IPS DF 6.9 (cell line): ENCODE measurements around the gene KIR3DL1.
"Not testable (repeated sequence)": the region's sequence is repeated elsewhere in the genome, so short reads cannot be mapped to it uniquely, and the experiment has no call there.

Experiments used
- DNase-seq: peaks from one replicate; pipeline ENCODE4 v3.0.0-alpha.2; 2013; ENCODE audit warnings: low read depth, low spot score
- H3K27ac ChIP-seq: one replicate; pipeline ENCODE4 v1.5.1; 2013; ENCODE audit warnings: low read length, control low read depth
- H3K27me3 ChIP-seq: 2 replicates; pipeline ENCODE4 v1.6.1; 2013; ENCODE audit warnings: mild to moderate bottlenecking, low read length; ENCODE audit not compliant: control insufficient read depth, insufficient read depth
- H3K36me3 ChIP-seq: 2 replicates; pipeline ENCODE4 v1.6.1; 2013; ENCODE audit warnings: low read length; ENCODE audit not compliant: control insufficient read depth, insufficient read depth
- H3K4me1 ChIP-seq: 2 replicates; pipeline ENCODE4 v1.6.1; 2013; ENCODE audit warnings: low read length; ENCODE audit not compliant: control insufficient read depth, insufficient read depth
- H3K4me3 ChIP-seq: 2 replicates; pipeline ENCODE4 v1.5.1; 2013; ENCODE audit warnings: mild to moderate bottlenecking, low read length
- H3K9me3 ChIP-seq: 2 replicates; pipeline ENCODE4 v1.6.1; 2013; ENCODE audit warnings: low read length, inconsistent platforms; ENCODE audit not compliant: control insufficient read depth, insufficient read depth
- WGBS: extraction: QIAGEN DNeasy Blood & Tissue Kit; methylation state at CpG from one replicate; pipeline ENCODE4 v1.1.7; 2013; ENCODE audit warnings: mixed read lengths, missing lambda C conversion rate; ENCODE audit not compliant: insufficient read length, insufficient coverage; 5-methylcytosine and 5-hydroxymethylcytosine counted together

KIR3DL1 gene

DNA sequence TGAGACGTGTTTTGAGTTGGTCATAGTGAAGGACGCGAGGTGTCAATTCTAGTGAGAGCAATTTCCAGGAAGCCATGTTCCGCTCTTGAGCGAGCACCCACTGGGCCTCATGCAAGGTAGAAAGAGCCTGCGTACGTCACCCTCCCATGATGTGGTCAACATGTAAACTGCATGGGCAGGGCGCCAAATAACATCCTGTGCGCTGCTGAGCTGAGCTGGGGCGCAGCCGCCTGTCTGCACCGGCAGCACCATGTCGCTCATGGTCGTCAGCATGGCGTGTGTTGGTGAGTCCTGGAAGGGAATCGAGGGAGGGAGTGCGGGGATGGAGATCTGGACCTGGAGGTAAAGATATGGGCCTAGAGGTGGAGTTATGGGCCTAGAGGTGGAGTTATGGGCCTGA is at the start of gene KIR3DL1:
Gene KIR3DL1 (plus strand): TSS at position 218 of the 400 bp plus-strand sequence.
- not testable (repeated sequence) for DNase-seq, H3K27ac ChIP-seq, H3K4me1 ChIP-seq, H3K36me3 ChIP-seq, H3K27me3 ChIP-seq, H3K4me3 ChIP-seq
- no CpG with 5 or more reads among the region's 17 CpGs for WGBS
- H3K9me3 ChIP-seq: peaks cover 20% of the 10 kb centered on the region

DNA sequence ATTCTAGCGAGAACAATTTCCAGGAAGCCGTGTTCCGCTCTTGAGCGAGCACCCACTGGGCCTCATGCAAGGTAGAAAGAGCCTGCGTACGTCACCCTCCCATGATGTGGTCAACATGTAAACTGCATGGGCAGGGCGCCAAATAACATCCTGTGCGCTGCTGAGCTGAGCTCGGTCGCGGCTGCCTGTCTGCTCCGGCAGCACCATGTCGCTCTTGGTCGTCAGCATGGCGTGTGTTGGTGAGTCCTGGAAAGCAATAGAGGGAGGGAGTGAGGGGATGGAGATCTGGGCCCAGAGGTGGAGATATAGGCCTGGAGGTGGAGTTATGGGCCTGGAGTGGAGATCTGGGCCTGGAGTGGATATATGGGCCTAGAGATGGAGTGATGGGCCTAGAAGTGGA is 46.6 kb upstream of the KIR3DL1 start, which contains the start of gene KIR2DL1:
Gene KIR2DL1 (plus strand): TSS at position 148 of the 400 bp plus-strand sequence. CDS start 58 bp downstream, at position 206.
- not testable (repeated sequence) for H3K4me3 ChIP-seq, H3K36me3 ChIP-seq, H3K9me3 ChIP-seq, H3K27ac ChIP-seq, H3K27me3 ChIP-seq, H3K4me1 ChIP-seq, DNase-seq
- no CpG with 5 or more reads among the region's 15 CpGs for WGBS

DNA sequence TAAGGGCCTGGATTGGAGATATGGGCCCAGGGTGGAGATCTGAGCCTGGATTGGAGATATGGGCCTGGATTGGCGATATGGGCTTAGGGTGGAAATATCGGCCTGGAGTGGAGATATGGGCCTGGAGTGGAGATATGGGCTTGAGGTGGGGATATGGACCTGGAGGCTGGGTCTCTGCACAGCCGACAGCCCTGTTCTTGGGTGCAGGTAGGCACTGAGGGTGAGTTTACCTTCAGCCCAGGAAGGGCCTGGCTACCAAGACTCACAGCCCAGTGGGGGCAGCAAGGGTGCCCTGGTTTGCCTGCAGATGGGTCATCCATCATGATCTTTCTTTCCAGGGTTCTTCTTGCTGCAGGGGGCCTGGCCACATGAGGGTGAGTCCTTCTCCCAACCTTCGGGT is 45.8 kb upstream of the KIR3DL1 start:
- no CpG with 5 or more reads among the region's 4 CpGs for WGBS
- not testable (repeated sequence) for H3K4me3 ChIP-seq, H3K27me3 ChIP-seq, H3K36me3 ChIP-seq, H3K27ac ChIP-seq, DNase-seq, H3K4me1 ChIP-seq, H3K9me3 ChIP-seq

DNA sequence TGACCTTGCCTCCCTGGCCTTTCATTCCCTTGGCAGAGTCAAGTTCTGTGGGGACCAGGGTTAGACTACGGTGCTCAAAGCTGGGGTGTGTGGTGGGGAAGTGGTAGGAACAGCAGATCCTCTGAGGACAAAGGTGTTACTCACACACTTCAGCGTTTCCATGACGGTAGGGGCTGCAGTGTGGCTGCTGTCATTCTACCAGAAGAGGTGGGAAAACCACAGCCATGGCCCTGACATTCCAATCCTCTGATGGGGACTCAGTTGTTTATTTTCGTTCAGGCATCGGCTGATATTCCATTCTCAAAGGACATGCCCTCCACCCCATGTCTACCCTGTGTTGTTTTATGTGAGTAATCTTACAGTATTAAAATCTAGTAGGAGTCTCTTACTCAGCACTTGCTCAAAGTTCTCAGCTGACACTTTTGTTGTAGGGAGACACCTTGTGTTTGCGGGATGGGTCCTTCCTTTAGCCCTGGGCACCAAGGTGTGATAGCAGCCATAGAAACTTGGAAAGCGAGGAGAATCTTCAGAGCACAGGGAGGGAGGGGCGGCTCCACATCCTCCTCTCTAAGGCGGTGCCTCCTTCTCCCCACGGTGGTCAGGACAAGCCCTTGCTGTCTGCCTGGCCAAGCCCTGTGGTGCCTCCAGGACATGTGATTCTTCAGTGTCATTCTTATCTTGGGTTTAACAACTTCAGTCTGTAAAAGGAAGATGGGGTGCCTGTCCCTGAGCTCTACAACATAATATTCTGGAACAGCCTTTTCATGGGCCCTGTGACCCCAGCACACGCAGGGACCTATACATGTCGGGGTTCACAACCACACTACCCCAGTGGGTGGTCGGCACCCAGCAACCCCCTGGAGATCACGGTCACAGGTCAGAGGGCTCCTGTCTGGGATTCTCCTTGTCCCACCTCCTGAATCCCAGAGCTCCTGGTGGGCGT is 45.0 kb upstream of the KIR3DL1 start:
- not testable (repeated sequence) for H3K27ac ChIP-seq, H3K4me3 ChIP-seq, DNase-seq, H3K27me3 ChIP-seq, H3K9me3 ChIP-seq, H3K4me1 ChIP-seq, H3K36me3 ChIP-seq
- no CpG with 5 or more reads among the region's 15 CpGs for WGBS

DNA sequence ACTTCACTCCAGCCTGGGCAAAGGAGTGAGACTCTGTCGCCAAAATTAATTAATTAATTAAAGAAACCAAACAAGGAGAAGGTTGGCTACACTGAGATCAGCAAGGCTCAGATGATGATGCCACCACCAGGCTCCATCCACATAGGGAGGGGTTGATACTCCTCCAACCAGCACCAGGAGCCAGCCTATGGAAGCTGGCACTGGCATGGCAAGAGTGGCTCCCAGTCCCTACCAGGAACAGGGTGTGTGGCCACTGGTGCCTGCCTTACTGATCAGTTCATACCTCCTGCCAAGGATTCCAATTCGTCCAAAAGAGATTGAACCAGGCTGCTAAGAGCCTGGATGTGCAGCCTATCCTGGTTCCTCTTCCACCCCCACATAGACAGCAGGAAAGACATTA is 43.6 kb upstream of the KIR3DL1 start:
- DNase-seq, H3K27ac ChIP-seq, H3K27me3 ChIP-seq, H3K4me1 ChIP-seq, H3K4me3 ChIP-seq, H3K9me3 ChIP-seq, H3K36me3 ChIP-seq: not testable (repeated sequence)
- no CpG with 5 or more reads among the region's 2 CpGs for WGBS

DNA sequence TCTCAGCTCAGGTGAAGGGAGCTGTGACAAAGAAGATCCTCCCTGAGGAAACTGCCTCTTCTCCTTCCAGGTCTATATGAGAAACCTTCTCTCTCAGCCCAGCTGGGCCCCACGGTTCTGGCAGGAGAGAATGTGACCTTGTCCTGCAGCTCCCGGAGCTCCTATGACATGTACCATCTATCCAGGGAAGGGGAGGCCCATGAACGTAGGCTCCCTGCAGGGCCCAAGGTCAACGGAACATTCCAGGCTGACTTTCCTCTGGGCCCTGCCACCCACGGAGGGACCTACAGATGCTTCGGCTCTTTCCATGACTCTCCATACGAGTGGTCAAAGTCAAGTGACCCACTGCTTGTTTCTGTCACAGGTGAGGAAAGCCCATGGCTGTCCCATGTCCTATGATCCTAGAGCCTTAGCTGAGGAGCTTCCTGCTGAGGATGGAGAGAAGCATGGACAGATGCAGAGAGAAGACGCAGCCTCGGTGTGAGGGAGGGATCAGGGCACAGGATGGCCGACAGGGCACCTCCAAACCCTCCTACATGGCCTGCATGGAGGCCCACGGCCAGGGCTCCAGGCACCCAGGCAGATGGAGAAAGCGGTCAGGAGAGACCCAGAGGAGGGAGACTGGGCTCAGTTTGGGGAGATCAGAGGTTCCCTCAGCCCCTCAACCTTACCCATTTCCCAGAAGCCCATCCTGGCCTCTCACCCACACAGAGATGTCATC is 41.0 kb upstream of the KIR3DL1 start:
- DNase-seq, H3K9me3 ChIP-seq, H3K36me3 ChIP-seq, H3K27ac ChIP-seq, H3K4me1 ChIP-seq, H3K4me3 ChIP-seq, H3K27me3 ChIP-seq: not testable (repeated sequence)
- no CpG with 5 or more reads among the region's 12 CpGs for WGBS

DNA sequence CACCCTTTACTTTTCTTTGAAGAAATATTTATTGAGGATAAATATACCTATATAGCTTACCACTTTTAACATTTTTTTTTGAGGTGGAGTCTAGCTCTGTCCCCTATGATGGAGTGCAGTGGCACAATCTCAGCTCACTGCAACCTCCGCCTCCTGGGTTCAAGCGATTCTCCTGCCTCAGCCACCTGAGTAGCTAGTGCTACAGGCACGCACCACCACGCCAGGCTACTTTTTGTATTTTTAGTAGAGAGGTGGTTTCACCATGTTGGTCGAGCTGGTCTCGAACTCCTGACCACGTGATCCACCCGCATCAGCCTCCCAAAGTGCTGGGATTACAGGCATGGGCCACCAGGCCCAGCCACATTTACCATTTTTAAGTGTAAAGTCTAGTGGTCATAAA is 40.4 kb upstream of the KIR3DL1 start:
- not testable (repeated sequence) for H3K4me1 ChIP-seq, H3K9me3 ChIP-seq, H3K27ac ChIP-seq, H3K36me3 ChIP-seq, H3K27me3 ChIP-seq, H3K4me3 ChIP-seq, DNase-seq
- no CpG with 5 or more reads among the region's 8 CpGs for WGBS

DNA sequence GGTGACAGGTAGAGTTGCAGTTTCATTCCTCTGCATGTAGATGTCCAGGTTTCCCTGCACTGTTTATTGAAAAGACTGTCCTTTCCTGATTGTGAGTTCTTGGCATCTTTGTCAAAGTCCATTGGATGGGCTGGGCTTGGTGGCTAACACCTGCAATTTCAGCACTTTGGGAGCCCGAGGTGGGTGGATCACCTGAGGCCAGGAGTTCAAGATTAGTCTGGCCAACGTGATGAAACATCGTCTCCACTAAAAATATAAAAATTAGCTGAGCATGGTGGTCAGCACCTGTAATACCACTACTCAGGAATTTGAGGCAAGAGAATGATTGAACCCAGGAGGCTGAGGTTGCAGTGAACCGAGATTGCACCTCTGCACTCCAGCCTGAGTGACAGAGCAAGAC is 38.4 kb upstream of the KIR3DL1 start:
- H3K4me3 ChIP-seq, DNase-seq, H3K9me3 ChIP-seq, H3K27me3 ChIP-seq, H3K36me3 ChIP-seq, H3K4me1 ChIP-seq, H3K27ac ChIP-seq: not testable (repeated sequence)
- no CpG with 5 or more reads among the region's 4 CpGs for WGBS

DNA sequence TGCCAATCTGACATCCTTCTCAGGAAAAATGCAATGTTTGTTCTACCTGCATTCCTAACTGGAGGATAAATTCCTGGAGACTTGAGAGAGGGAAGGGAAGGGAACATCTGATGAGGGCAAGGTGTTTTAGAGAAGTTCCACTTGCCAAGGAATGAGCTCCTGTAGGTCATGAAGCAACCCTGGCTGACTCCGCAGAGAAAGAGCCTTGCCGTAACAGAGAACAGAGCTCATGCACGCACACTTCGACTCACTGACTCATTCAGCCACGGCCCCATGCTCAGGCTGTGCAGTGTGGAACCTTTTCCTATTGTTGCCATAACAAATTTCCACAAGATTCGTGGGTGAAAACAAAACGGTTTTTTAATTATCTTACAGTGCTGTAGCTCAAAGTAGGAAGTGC is 37.4 kb upstream of the KIR3DL1 start:
- H3K36me3 ChIP-seq, H3K27ac ChIP-seq, H3K4me1 ChIP-seq, H3K9me3 ChIP-seq, DNase-seq, H3K4me3 ChIP-seq, H3K27me3 ChIP-seq: not testable (repeated sequence)
- no CpG with 5 or more reads among the region's 7 CpGs for WGBS

DNA sequence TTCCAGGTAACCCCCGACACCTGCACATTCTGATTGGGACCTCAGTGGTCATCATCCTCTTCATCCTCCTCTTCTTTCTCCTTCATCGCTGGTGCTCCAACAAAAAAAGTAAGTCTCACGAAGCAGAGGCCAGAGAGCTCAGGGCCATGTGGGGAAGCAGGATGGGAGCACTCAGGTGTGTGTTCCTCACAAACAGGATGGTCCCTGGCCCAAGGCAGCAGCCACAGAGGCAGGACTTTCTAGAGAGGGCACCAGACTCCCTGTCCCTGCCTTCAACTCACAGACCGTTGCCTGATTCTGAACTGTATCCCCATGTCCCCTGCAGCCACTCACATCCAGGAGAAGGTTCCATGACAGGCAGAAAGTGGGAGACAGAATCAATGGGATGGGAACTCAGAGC is 33.4 kb upstream of the KIR3DL1 start:
- H3K4me3 ChIP-seq, H3K27ac ChIP-seq, DNase-seq, H3K9me3 ChIP-seq, H3K4me1 ChIP-seq, H3K27me3 ChIP-seq, H3K36me3 ChIP-seq: not testable (repeated sequence)
- no CpG with 5 or more reads among the region's 4 CpGs for WGBS
